Transverse colon (tissue), 4 donors: ENCODE measurements around the gene FNBP1. TPM values are rescaled to one million over a fixed set of nuclear protein-coding genes. Genes with fewer than 3 reads are reported as not detected.

Experiments used
- DNase-seq: peaks from one replicate; pipeline ENCODE4 v3.0.0-alpha.2; 2019
- H3K27ac ChIP-seq, 4 donors: fragments of 200-600 bp; sonication (generic); 2 replicates each; pipeline ENCODE4 v1.5.1; 2016 to 2018; ENCODE audit warnings: inconsistent platforms in 4 of 4
- H3K27me3 ChIP-seq: fragments of 200-600 bp; sonication (generic); 2 replicates; pipeline ENCODE4 v1.5.1; 2017; ENCODE audit warnings: inconsistent platforms
- H3K36me3 ChIP-seq, 4 donors: fragments of 200-600 bp; sonication (generic); 2 replicates each; pipeline ENCODE4 v1.5.1; 2017 to 2019; ENCODE audit warnings: inconsistent platforms in 4 of 4
- H3K4me1 ChIP-seq, 4 donors: fragments of 200-600 bp; sonication (generic); 2 replicates each; pipeline ENCODE4 v1.5.1; 2017 to 2020; ENCODE audit warnings: inconsistent platforms in 4 of 4
- H3K4me3 ChIP-seq, 4 donors: fragments of 200-600 bp; sonication (generic); 1 replicate in 1 of 4; 2 replicates in 3 of 4; pipeline versions ENCODE4 v1.5.1 to v1.6.1; 2017 to 2019; ENCODE audit warnings: inconsistent platforms in 4 of 4
- H3K9me3 ChIP-seq, 2 donors: fragments of 200-600 bp; sonication (generic); 2 replicates each; pipeline ENCODE4 v1.5.1; 2017 to 2019; ENCODE audit warnings: inconsistent platforms in 2 of 2
- EP300 ChIP-seq: sonication (generic); formaldehyde crosslinking; IDR thresholded peaks from one replicate; pipeline ENCODE4 v1.6.1; 2017; ENCODE audit warnings: antibody characterized with exemption, low read depth
- POLR2A ChIP-seq: fragments of 450-650 bp; IDR thresholded peaks from one replicate; pipeline ENCODE4 v1.6.1; 2016; ENCODE audit warnings: antibody characterized with exemption, mild to moderate bottlenecking, moderate library complexity
- POLR2AphosphoS5 ChIP-seq, 3 donors: sonication (generic); formaldehyde crosslinking; IDR thresholded peaks; one replicate each; pipeline ENCODE4 v1.6.1; 2016; ENCODE audit warnings: antibody characterized with exemption in 3 of 3
- WGBS, 2 donors: methylation state at CpG; one replicate each; pipeline ENCODE4 v1.1.5; 2018; ENCODE audit warnings: low coverage in 1 of 2; 5-methylcytosine and 5-hydroxymethylcytosine counted together
- in situ Hi-C, 4 donors: fragments of 200-750 bp; cut with MboI; loops; one replicate each; pipeline versions ENCODE4 v1.15.0 to v1.15.1; 2017; ENCODE audit warnings: low sequenced_read_pairs in 3 of 4, low pct_ligation_motif_present in 1 of 4, low pct_unique_long_range_greater_than_20kb in 1 of 4
- intact Hi-C: fragments of 100-400 bp; cut with DNase I; formaldehyde crosslinking; loops from one replicate; pipeline ENCODE4 v1.15.1; 2023; ENCODE audit warnings: low total_unique reads
- total RNA-seq, 4 donors: library from RNA; depleted of rRNA; stranded (reverse); fragments of >200 nt; gene quantifications; one replicate each; pipeline ENCODE4 v1.1.0, GENCODE V29; 2016
- TF ChIP-seq, protein P1 (sequence below), 5 experiments: fragments of 200-600 bp in 3 of 5; fragments of 450-650 bp in 2 of 5; sonication (generic) in 3 of 5; IDR thresholded peaks; 1 replicate in 2 of 5; 2 replicates in 3 of 5; pipeline ENCODE4 v1.5.1; 2016 to 2017; ENCODE audit warnings: antibody characterized with exemption in 5 of 5, inconsistent platforms in 3 of 5, mild to moderate bottlenecking in 2 of 5, moderate library complexity in 1 of 5

FNBP1 gene
- total RNA-seq, 4 donors from 2014 or later: 38.5 to 114 (median 62.9) TPM

GRCh38 chr9:130027533-130028365, 15.2 kb downstream of the FNBP1 start:
- 76 to 82% methylated on average over 8 to 9 of the region's 9 CpGs for WGBS, 2 donors
- no peaks in the 10 kb centered on the region for H3K27me3 ChIP-seq
- no peaks in the 10 kb centered on the region for H3K36me3 ChIP-seq
- TF ChIP-seq, protein P1, sequence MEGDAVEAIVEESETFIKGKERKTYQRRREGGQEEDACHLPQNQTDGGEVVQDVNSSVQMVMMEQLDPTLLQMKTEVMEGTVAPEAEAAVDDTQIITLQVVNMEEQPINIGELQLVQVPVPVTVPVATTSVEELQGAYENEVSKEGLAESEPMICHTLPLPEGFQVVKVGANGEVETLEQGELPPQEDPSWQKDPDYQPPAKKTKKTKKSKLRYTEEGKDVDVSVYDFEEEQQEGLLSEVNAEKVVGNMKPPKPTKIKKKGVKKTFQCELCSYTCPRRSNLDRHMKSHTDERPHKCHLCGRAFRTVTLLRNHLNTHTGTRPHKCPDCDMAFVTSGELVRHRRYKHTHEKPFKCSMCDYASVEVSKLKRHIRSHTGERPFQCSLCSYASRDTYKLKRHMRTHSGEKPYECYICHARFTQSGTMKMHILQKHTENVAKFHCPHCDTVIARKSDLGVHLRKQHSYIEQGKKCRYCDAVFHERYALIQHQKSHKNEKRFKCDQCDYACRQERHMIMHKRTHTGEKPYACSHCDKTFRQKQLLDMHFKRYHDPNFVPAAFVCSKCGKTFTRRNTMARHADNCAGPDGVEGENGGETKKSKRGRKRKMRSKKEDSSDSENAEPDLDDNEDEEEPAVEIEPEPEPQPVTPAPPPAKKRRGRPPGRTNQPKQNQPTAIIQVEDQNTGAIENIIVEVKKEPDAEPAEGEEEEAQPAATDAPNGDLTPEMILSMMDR (IDR thresholded peaks at IDR 0.05): no peak
- TF ChIP-seq POLR2A: no peak
- no peak for TF ChIP-seq POLR2AphosphoS5 (IDR thresholded peaks at IDR 0.05)
- TF ChIP-seq EP300: no peak
- H3K9me3 ChIP-seq: no peaks in the 10 kb centered on the region
- DNase-seq: no peak
- peak overlapping the region; percentile 52 to 80 (median 70) for H3K27ac ChIP-seq
- no peak overlapping the region for H3K4me3 ChIP-seq
- intact Hi-C loops (no loop called here), in situ Hi-C loops (loop anchor here in 2 of 4 donors (25.0 kb wide), 1 partner anchor 140 kb away; no protein-coding TSS in a partner anchor)
- H3K4me1 ChIP-seq: peaks cover 27 to 90% (median 63%) of the 10 kb centered on the region in 4 donors

DNA sequence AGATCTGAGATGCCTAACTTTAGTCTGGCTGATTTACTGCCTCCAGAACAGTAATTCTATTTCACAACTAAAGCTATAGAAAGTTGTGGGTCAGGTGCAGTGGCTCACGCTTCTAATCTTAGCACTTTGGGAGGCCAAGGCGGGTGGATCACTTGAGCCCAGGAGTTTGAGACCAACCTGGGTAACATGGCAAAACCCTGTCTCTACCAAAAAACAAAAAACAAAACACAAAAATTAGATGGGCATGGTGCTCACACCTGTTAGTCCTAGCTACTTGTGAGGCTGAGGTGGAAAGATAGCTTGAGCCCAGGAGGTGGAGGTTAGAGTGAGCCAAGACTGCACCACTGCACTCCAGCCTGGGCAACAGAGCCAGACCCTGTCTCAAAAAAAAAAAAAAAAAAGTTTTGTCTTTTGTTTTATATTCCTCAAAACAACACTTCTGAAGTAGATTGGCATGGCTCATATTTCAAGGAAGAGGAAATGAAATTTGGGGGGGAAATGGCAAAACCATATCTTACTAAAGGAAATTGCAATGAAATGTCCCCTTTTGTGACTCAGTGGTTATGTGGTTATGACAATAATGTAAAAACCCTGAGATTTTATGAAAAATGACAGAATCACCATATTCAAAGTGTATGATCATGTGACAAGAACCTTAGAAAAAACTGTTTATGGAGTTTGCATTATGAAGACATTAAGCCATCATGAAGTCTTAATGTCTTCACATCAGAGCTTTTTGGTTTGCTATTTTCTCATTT, 16.2 kb downstream of the FNBP1 start:
- H3K36me3 ChIP-seq: no peaks in the 10 kb centered on the region
- no peak for TF ChIP-seq POLR2AphosphoS5 (IDR thresholded peaks at IDR 0.05)
- TF ChIP-seq, protein P1 (IDR thresholded peaks at IDR 0.05): no peak
- TF ChIP-seq POLR2A: no peak
- no peak for TF ChIP-seq EP300
- H3K4me3 ChIP-seq: no peak overlapping the region
- DNase-seq: no peak
- in situ Hi-C loops: loop anchor here in 2 of 4 donors (25.0 kb wide), 1 partner anchor 139 kb away; no protein-coding TSS in a partner anchor
- peak overlapping the region; percentile 11 to 76 (median 42) for H3K27ac ChIP-seq
- peaks cover 27 to 82% (median 58%) of the 10 kb centered on the region in 4 donors for H3K4me1 ChIP-seq
- no peaks in the 10 kb centered on the region for H3K27me3 ChIP-seq
- no peaks in the 10 kb centered on the region for H3K9me3 ChIP-seq
- intact Hi-C loops: no loop called here
- WGBS, 2 donors: 83% methylated on average over 2 of the region's 2 CpGs; no CpG with 5 or more reads in 1 of the 2 donors

- intact Hi-C loops (loop anchor here (5.0 kb wide), 1 partner anchor 702 kb away; no protein-coding TSS in a partner anchor), in situ Hi-C loops (no loop called here)
- H3K4me1 ChIP-seq: peaks cover 18 to 79% (median 50%) of the 10 kb centered on the region in 4 donors
- WGBS, 2 donors: 63 to 86% methylated on average over 2 to 5 of the region's 5 CpGs
- no peaks in the 10 kb centered on the region for H3K27me3 ChIP-seq
- H3K4me3 ChIP-seq: no peak overlapping the region
- TF ChIP-seq, protein P1 (IDR thresholded peaks at IDR 0.05): no peak
- TF ChIP-seq POLR2AphosphoS5 (IDR thresholded peaks at IDR 0.05) (no peak), POLR2A (no peak), EP300 (no peak)
- H3K36me3 ChIP-seq: no peaks in the 10 kb centered on the region
- H3K9me3 ChIP-seq: no peaks in the 10 kb centered on the region
- H3K27ac ChIP-seq: peak overlapping the region; percentile 60 to 76 (median 70)
- no peak for DNase-seq
Measured at GRCh38 chr9:130024597-130024994, 18.4 kb downstream of the FNBP1 start.

DNA sequence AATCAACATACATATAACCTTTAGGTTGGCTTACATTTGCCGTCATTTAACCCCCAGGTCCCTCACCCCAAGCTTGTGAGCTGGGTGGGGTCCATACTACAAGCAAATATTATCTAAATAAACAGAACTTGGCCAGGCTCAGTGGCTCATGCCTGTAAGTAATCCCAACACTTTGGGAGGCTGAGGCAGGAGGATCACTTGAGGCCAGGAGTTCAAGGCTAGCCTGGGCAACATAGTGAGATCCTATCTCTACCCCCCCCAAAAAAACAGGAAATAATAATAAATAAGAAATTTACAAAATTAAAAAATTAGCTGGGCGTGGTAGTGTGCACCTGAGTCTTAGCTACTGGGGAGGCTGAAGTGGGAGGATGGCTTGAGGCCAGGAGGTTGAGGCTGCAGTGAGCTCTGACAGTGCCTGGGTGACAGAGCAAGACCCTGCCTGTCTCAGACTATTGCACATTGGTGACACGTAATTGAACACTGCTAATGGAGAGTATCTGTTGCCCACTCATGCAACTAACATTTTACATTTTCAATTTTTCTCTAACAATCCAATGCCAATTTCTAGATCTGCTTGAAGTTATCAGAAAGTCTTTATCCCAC, 18.9 kb downstream of the FNBP1 start:
- Histone ChIP-seq H3K4me1 (peaks cover 18 to 76% (median 45%) of the 10 kb centered on the region in 4 donors), H3K27ac (peak overlapping the region; percentile 60 to 76 (median 70)), H3K27me3 (no peaks in the 10 kb centered on the region), H3K36me3 (no peaks in the 10 kb centered on the region), H3K4me3 (no peak overlapping the region), H3K9me3 (no peaks in the 10 kb centered on the region)
- in situ Hi-C loops: no loop called here
- 85 to 86% methylated on average over 3 of the region's 3 CpGs for WGBS, 2 donors
- DNase-seq: no peak
- TF ChIP-seq POLR2AphosphoS5 (IDR thresholded peaks at IDR 0.05): no peak
- TF ChIP-seq EP300: no peak
- TF ChIP-seq, protein P1 (IDR thresholded peaks at IDR 0.05): no peak
- TF ChIP-seq POLR2A: no peak
- intact Hi-C loops: loop anchor here (5.0 kb wide), 1 partner anchor 702 kb away; no protein-coding TSS in a partner anchor
